ENCODE measurements around the gene SV2B. TPM values are rescaled to one million over a fixed set of nuclear protein-coding genes. Genes with fewer than 3 reads are reported as not detected.
"Not testable (repeated sequence)": the region's sequence is repeated elsewhere in the genome, so short reads cannot be mapped to it uniquely, and the experiment has no call there.

The SV2B gene
- total RNA-seq, 1 experiment from 2014 or later = 0.05 TPM

- DNase-seq (ENCODE audit: extremely low read depth, low read depth) = peak; percentile 58
Measured at GRCh38 chr15:91302588-91303439, 202.8 kb downstream of the SV2B start.

- DNase-seq (ENCODE audit: extremely low read depth, low read depth) = no peak
Measured at GRCh38 chr15:91304210-91304609, 204.2 kb downstream of the SV2B start.

- DNase-seq (ENCODE audit: extremely low read depth, low read depth) = no peak
Measured at GRCh38 chr15:91304786-91305185, 204.7 kb downstream of the SV2B start.

GRCh38 chr15:91306144-91306543, 206.1 kb downstream of the SV2B start:
- DNase-seq (ENCODE audit: extremely low read depth, low read depth) = no peak

- no peak for DNase-seq (ENCODE audit: extremely low read depth, low read depth)
Measured at GRCh38 chr15:91307601-91308000, 207.5 kb downstream of the SV2B start.

- DNase-seq (ENCODE audit: extremely low read depth, low read depth) = no peak
Measured at GRCh38 chr15:91308199-91308598, 208.1 kb downstream of the SV2B start.

- no peak for DNase-seq (ENCODE audit: extremely low read depth, low read depth)
Measured at GRCh38 chr15:91308855-91309254, 208.8 kb downstream of the SV2B start.

GRCh38 chr15:91311986-91312385, 211.9 kb downstream of the SV2B start:
- no peak for DNase-seq (ENCODE audit: extremely low read depth, low read depth)

GRCh38 chr15:91316126-91316525, 216.1 kb downstream of the SV2B start:
- DNase-seq (ENCODE audit: extremely low read depth, low read depth) = no peak

- DNase-seq (ENCODE audit: extremely low read depth, low read depth) = no peak
Measured at GRCh38 chr15:91318516-91318915, 218.5 kb downstream of the SV2B start.

- DNase-seq (ENCODE audit: extremely low read depth, low read depth) = no peak
Measured at GRCh38 chr15:91318931-91319330, 218.9 kb downstream of the SV2B start.

- no peak for DNase-seq (ENCODE audit: extremely low read depth, low read depth)
Measured at GRCh38 chr15:91319371-91320059, 219.5 kb downstream of the SV2B start.

GRCh38 chr15:91320101-91320500, 220.0 kb downstream of the SV2B start:
- no peak for DNase-seq (ENCODE audit: extremely low read depth, low read depth)

GRCh38 chr15:91329914-91330313, 229.9 kb downstream of the SV2B start:
- no peak for DNase-seq (ENCODE audit: extremely low read depth, low read depth)

- no peak for DNase-seq (ENCODE audit: extremely low read depth, low read depth)
Measured at GRCh38 chr15:91331581-91331980, 231.5 kb downstream of the SV2B start.

- no peak for DNase-seq (ENCODE audit: extremely low read depth, low read depth)
Measured at GRCh38 chr15:91335702-91336101, 235.6 kb downstream of the SV2B start.

- no peak for DNase-seq (ENCODE audit: extremely low read depth, low read depth)
Measured at GRCh38 chr15:91336687-91337086, 236.6 kb downstream of the SV2B start.

- DNase-seq (ENCODE audit: extremely low read depth, low read depth) = no peak
Measured at GRCh38 chr15:91338766-91339165, 238.7 kb downstream of the SV2B start.

- no peak for DNase-seq (ENCODE audit: extremely low read depth, low read depth)
Measured at GRCh38 chr15:91342097-91342496, 242.0 kb downstream of the SV2B start.

GRCh38 chr15:91344912-91345311, 244.9 kb downstream of the SV2B start:
- not testable (repeated sequence) for DNase-seq (ENCODE audit: extremely low read depth, low read depth)

- DNase-seq (ENCODE audit: extremely low read depth, low read depth) = no peak
Measured at GRCh38 chr15:91345736-91346135, 245.7 kb downstream of the SV2B start.

GRCh38 chr15:91346259-91346658, 246.2 kb downstream of the SV2B start:
- no peak for DNase-seq (ENCODE audit: extremely low read depth, low read depth)

All from NCI-H460 (cell line).